Smooth muscle cell of the pulmonary artery (primary cell): Measurements from ENCODE around the gene OSBPL3. TPM values are rescaled to one million over a fixed set of nuclear protein-coding genes. Genes with fewer than 3 reads are reported as not detected.

Experiments
- total RNA-seq: library from RNA; depleted of rRNA; stranded (reverse); fragments of >200 nt; gene quantifications from 2 replicates; pipeline ENCODE4 v1.2.3, GENCODE V29; 2014

The OSBPL3 gene, protein sequence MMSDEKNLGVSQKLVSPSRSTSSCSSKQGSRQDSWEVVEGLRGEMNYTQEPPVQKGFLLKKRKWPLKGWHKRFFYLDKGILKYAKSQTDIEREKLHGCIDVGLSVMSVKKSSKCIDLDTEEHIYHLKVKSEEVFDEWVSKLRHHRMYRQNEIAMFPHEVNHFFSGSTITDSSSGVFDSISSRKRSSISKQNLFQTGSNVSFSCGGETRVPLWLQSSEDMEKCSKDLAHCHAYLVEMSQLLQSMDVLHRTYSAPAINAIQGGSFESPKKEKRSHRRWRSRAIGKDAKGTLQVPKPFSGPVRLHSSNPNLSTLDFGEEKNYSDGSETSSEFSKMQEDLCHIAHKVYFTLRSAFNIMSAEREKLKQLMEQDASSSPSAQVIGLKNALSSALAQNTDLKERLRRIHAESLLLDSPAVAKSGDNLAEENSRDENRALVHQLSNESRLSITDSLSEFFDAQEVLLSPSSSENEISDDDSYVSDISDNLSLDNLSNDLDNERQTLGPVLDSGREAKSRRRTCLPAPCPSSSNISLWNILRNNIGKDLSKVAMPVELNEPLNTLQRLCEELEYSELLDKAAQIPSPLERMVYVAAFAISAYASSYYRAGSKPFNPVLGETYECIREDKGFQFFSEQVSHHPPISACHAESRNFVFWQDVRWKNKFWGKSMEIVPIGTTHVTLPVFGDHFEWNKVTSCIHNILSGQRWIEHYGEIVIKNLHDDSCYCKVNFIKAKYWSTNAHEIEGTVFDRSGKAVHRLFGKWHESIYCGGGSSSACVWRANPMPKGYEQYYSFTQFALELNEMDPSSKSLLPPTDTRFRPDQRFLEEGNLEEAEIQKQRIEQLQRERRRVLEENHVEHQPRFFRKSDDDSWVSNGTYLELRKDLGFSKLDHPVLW
- 8.0 and 15.4 TPM in 2 replicates for total RNA-seq

DNA sequence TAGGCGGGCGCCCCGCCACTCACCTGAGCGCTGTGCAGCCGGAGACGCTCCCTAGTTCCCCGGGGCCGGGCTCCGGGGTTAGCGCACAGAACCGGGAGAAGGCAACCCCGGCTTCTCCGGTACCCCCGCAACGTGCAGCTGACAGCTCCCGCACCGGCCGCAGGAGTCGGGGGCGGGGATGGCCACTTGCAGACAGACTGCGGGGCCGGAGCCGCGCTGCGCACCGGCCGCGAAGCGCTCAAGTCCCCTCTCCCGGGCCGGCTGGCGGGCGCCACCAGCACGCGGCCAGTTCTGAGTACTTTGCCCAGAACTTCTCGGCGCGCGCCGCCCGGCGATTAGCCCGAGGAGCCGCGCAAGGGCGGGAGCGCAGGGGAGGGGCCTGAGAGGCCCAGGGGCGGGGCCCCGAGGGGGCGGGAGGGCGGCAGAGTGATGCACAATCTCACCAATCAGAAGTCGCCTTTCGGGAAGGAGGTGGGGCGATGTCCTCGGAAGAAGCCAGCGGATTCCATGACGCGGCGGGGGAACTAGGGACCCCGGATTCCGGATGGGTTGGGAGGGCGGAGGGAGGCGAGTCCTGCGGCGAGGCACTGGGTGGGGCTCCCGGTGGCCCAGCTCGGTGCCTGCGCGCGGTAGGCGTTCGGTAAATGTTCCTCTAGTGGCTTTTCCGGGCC lies at the start of gene OSBPL3:
OSBPL3 (minus strand) TSS at position 316 of the 671 bp plus-strand sequence. CDS start 87,706 bp downstream, outside the sequence.

DNA sequence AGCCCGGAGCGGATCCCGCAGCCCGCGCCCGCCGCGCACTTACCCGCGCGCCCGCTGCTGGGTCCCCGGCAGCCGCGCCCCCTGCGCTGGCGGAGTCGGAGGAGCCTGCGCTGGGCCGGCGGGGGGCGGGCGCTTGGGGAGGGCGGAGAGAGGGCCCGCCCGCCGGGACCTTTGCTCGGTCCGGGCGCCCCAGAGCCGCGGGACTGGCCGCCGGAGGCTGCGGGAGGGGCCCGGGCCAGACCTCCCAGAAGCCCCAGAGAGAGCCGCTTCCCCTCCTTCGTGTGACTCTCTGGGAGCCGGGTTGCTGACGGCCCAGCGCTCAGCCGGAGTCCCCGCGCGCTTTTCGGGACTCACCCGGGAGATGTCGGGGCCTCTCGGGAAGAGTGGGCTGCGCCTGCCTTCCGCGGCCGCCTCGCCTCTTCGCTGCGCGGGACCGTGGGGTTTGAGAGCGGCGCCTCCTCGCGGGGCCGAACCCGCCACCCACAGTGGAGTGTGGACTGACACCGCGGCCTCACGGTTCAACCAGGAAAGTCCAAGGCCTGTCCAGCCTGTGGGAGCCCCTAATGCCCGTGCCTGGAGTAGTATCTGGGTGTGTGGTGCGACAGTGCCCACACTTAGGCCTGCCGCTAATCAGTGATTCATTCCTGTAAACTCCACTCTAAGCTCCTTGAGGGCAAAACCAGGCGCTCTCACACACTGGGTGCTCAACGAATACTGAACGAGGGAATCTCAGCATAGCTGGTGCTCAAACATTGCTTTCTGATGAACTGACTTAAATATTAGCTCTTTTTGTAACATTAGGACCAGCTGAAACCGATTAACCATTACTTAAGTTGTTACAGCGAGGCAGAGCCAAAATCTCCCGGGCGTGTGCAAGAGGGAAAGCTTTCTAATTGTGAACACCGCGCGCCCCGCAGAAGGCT lies 222.4 kb downstream of the OSBPL3 start, which contains the start of gene GSDME:
GSDME (minus strand) TSS at position 112 of the 923 bp plus-strand sequence. CDS start 7,690 bp downstream, outside the sequence.

Other genes with a start within 250 kb of the OSBPL3 start
- 39.7 and 77.8 TPM in 2 replicates for gene GSDME, start 222.7 kb downstream of the OSBPL3 start, total RNA-seq
- 34.7 and 43.6 TPM in 2 replicates for gene CYCS, start 145.1 kb upstream of the OSBPL3 start, total RNA-seq
- gene NPVF, start 248.3 kb upstream of the OSBPL3 start, total RNA-seq = not detected in 2 replicates